MM.1S (cell line): ENCODE measurements around the gene CKLF.

ENCODE experiments used
- DNase-seq: peaks from one replicate; pipeline ENCODE4 v3.0.0-alpha.2; 2015
- H2AFZ ChIP-seq: fragments of 300-600 bp; sonication (generic); 2 replicates; pipeline ENCODE4 v1.6.0; 2016; ENCODE audit warnings: antibody characterized with exemption, low read length
- H3F3A ChIP-seq: fragments of 300-600 bp; sonication (generic); 2 replicates; pipeline ENCODE4 v1.6.1; 2016; ENCODE audit warnings: mild to moderate bottlenecking, antibody characterized with exemption, low read length, moderate library complexity, mixed read lengths; ENCODE audit not compliant: insufficient read depth
- H3K27ac ChIP-seq: fragments of 300-600 bp; sonication (generic); 2 replicates; pipeline ENCODE4 v1.5.1; 2016; ENCODE audit warnings: mild to moderate bottlenecking, low read length
- H3K27me3 ChIP-seq: fragments of 300-600 bp; sonication (generic); replicated peaks from 2 replicates; pipeline ENCODE4 v1.6.0; 2016; ENCODE audit warnings: low read length; ENCODE audit not compliant: insufficient read depth
- H3K36me3 ChIP-seq: fragments of 300-600 bp; sonication (generic); replicated peaks from 2 replicates; pipeline ENCODE4 v1.6.1; 2016; ENCODE audit warnings: mild to moderate bottlenecking, low read length, mixed read lengths; ENCODE audit not compliant: insufficient read depth
- H3K4me1 ChIP-seq: fragments of 300-600 bp; sonication (generic); 2 replicates; pipeline ENCODE4 v1.6.1; 2016; ENCODE audit warnings: low read length, mixed read lengths
- H3K4me2 ChIP-seq: fragments of 300-600 bp; sonication (generic); 2 replicates; pipeline ENCODE4 v1.6.0; 2016; ENCODE audit warnings: low read depth, low read length
- H3K4me3 ChIP-seq: fragments of 300-600 bp; sonication (generic); 2 replicates; pipeline ENCODE4 v1.5.1; 2016; ENCODE audit warnings: low read length, mixed read lengths
- H3K79me2 ChIP-seq: fragments of 300-600 bp; sonication (generic); 2 replicates; pipeline ENCODE4 v1.6.1; 2016; ENCODE audit warnings: mixed run types, low read length, mixed read lengths
- H3K9ac ChIP-seq: fragments of 300-600 bp; sonication (generic); 2 replicates; pipeline ENCODE4 v1.6.1; 2016; ENCODE audit warnings: low read length, mixed read lengths
- H3K9me2 ChIP-seq: fragments of 300-600 bp; sonication (generic); replicated peaks from 2 replicates; pipeline ENCODE4 v1.6.1; 2016; ENCODE audit warnings: mild to moderate bottlenecking, low read length, mixed read lengths; ENCODE audit not compliant: insufficient read depth
- H3K9me3 ChIP-seq: fragments of 300-600 bp; sonication (generic); replicated peaks from 2 replicates; pipeline ENCODE4 v1.6.1; 2016; ENCODE audit warnings: mild to moderate bottlenecking, low read length, mixed read lengths; ENCODE audit not compliant: insufficient read depth
- H4K20me1 ChIP-seq: fragments of 300-600 bp; sonication (generic); 2 replicates; pipeline ENCODE4 v1.6.1; 2016; ENCODE audit warnings: mild to moderate bottlenecking, low read length, moderate library complexity, mixed read lengths; ENCODE audit not compliant: insufficient read depth
- CTCF ChIP-seq: fragments of 300-600 bp; sonication (generic); IDR thresholded peaks from 2 replicates; pipeline ENCODE4 v1.5.1; 2016; ENCODE audit warnings: antibody characterized with exemption, low read length, mixed read lengths
- EZH2 ChIP-seq: fragments of 300-600 bp; sonication (generic); optimal IDR thresholded peaks from 2 replicates; pipeline ENCODE3; 2017; ENCODE audit warnings: low read depth, mild to moderate bottlenecking, antibody characterized with exemption, low read length, mixed read lengths
- EZH2phosphoT487 ChIP-seq: fragments of 300-600 bp; sonication (generic); IDR thresholded peaks from 2 replicates; pipeline ENCODE4 v1.6.1; 2018; ENCODE audit warnings: antibody characterized with exemption, low read length

Gene CKLF

DNA sequence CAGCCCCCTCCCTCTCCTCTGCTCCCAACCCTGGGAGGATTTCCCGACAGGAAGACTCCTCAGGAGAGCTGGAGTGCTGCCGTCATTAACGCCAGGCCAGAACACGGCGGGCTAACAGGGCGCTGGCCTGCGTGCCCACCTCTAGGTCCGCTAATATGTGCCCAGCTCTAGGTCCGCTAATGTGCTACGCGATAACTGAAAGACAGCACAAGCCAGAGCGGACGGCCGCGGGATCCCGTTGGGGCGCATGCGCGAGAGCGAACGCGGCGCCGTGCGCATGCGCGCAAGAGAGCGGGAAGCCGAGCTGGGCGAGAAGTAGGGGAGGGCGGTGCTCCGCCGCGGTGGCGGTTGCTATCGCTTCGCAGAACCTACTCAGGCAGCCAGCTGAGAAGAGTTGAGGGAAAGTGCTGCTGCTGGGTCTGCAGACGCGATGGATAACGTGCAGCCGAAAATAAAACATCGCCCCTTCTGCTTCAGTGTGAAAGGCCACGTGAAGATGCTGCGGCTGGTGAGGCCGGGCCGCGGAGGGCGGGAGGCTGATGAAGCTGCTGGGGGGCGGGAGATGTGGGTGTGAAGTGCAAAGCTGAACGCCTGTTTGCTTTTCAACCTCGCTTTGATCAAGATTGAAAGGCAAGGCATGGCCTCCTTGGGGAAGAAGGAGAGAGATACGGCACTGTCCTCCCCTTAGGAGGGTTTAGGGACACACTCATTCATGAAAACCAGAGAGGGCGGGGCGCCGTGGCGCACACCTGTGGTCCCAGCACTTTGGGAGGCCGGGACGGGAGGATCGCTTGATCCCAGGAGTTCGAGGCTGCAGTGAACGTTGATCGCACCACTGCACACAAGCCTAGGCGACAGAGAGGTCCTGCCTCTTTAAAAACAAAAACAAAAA, at the start of gene CKLF:
TSS of gene CKLF (plus strand) at position 291 of the 892 bp plus-strand sequence. CDS start at position 431, 140 bp downstream.
- Histone ChIP-seq H3K4me1 (peaks cover 55% of the 10 kb centered on the region), H4K20me1 (0 out of 2 replicates have a peak, but pooled peaks cover 3% of the 10 kb centered on the region), H3K9ac (peak within 1 kb of the TSS; percentile 74), H3K79me2 (peaks cover 51% of the 10 kb centered on the region), H3K9me2 (no peaks in the 10 kb centered on the region), H3K4me2 (peak within 1 kb of the TSS; percentile 86), H2AFZ (peak within 1 kb of the TSS; percentile 51), H3K36me3 (no peaks in the 10 kb centered on the region), H3K4me3 (peak within 1 kb of the TSS; percentile 83), H3K27ac (peak within 1 kb of the TSS; percentile 81), H3F3A (peaks cover 36% of the 10 kb centered on the region), H3K27me3 (no peaks in the 10 kb centered on the region), H3K9me3 (no peaks in the 10 kb centered on the region)
- peak; percentile 93 for DNase-seq
- TF ChIP-seq EZH2 = no peak
- no peak for TF ChIP-seq CTCF
- TF ChIP-seq EZH2phosphoT487 = no peak

GRCh38 chr16:66503030-66503429, 49.3 kb upstream of the CKLF start:
- Histone ChIP-seq H3K4me2 (no peak overlapping the region), H3K4me1 (no peaks in the 10 kb centered on the region), H3K27me3 (no peaks in the 10 kb centered on the region), H2AFZ (no peak overlapping the region), H3K4me3 (no peak overlapping the region), H4K20me1 (no peaks in the 10 kb centered on the region), H3K9me3 (no peaks in the 10 kb centered on the region), H3K27ac (no peak overlapping the region), H3K9me2 (no peaks in the 10 kb centered on the region), H3K9ac (no peak overlapping the region), H3K36me3 (no peaks in the 10 kb centered on the region), H3K79me2 (no peaks in the 10 kb centered on the region), H3F3A (no peaks in the 10 kb centered on the region)
- no peak for TF ChIP-seq CTCF
- no peak for TF ChIP-seq EZH2
- TF ChIP-seq EZH2phosphoT487 = no peak
- DNase-seq = no peak

DNA sequence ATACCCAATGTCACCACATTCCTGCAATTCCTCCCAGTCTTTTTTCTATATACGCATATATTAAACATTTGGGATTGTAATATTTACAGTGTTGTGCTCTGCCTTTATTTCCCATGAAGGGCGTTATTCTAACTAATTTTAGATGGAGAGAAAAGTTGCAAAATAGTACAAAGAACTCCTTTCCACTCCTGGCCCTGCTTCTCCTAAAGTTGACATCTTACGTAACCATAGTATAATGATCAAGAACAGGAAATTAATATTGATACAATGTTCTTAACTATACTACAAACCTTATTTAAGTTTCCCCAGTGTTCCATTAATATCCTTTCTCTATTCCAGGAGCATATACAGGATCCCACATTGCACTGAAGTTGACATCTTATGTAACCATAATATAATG, 48.8 kb upstream of the CKLF start:
- Histone ChIP-seq H3K9me2 (no peaks in the 10 kb centered on the region), H4K20me1 (no peaks in the 10 kb centered on the region), H3K27me3 (no peaks in the 10 kb centered on the region), H3K4me1 (no peaks in the 10 kb centered on the region), H3K9ac (no peak overlapping the region), H2AFZ (no peak overlapping the region), H3K4me3 (no peak overlapping the region), H3K9me3 (no peaks in the 10 kb centered on the region), H3K79me2 (no peaks in the 10 kb centered on the region), H3K36me3 (no peaks in the 10 kb centered on the region), H3K27ac (no peak overlapping the region), H3F3A (no peaks in the 10 kb centered on the region), H3K4me2 (no peak overlapping the region)
- TF ChIP-seq EZH2 = no peak
- no peak for TF ChIP-seq CTCF
- TF ChIP-seq EZH2phosphoT487 = no peak
- DNase-seq = no peak
